Measurements from ENCODE around the gene KSR1. TPM values are rescaled to one million over a fixed set of nuclear protein-coding genes. Genes with fewer than 3 reads are reported as not detected.
"Not testable (repeated sequence)": the region's sequence is repeated elsewhere in the genome, so short reads cannot be mapped to it uniquely, and the experiment has no call there.

KSR1 gene
- total RNA-seq, 1 donor from 2014 or later = 9.5 TPM

DNA sequence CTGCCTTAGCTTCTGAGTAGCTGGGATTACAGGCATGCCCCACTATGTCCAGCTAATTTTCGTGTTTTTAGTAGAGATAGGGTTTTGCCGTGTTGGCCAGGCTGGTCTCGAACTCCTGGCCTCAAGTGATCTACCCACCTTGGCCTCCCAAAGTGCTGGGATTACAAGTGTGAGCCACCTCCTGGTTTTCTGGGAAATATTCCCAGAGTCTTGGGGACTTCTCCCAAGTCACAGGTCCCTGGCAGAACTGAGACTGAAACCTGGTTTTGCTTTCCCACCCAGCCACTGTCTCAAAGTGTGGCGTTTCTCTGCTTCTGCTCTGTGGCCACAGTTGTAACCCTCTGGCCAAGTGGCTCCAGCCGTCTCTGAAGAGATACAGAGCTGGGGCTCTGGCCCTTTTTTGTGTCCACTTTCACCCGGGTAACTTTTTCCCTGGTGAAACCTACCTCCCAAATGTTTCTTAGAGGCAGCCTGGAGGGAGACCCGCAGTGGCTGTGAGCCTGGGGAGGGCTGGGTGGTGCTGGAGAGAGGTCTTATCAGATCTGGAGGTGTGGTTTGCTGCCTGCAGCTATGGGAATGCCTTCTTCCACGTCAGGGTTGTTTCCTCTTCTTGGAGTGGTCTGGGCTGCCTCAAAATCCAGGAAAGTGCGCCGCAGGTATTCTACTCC is 5.1 kb downstream of the KSR1 start:
- DNase-seq = no peak
- Histone ChIP-seq H3K27me3 (ENCODE audit: low read depth) (no peaks in the 10 kb centered on the region), H3K27ac (replicated peaks) (no peak overlapping the region), H3K9me3 (replicated peaks) (no peaks in the 10 kb centered on the region), H3K4me3 (no peak overlapping the region), H3K36me3 (no peaks in the 10 kb centered on the region), H3K4me1 (peaks cover 49% of the 10 kb centered on the region)
- intact Hi-C loops (cut with micrococcal nuclease) = no loop called here
- TF ChIP-seq, protein P1, sequence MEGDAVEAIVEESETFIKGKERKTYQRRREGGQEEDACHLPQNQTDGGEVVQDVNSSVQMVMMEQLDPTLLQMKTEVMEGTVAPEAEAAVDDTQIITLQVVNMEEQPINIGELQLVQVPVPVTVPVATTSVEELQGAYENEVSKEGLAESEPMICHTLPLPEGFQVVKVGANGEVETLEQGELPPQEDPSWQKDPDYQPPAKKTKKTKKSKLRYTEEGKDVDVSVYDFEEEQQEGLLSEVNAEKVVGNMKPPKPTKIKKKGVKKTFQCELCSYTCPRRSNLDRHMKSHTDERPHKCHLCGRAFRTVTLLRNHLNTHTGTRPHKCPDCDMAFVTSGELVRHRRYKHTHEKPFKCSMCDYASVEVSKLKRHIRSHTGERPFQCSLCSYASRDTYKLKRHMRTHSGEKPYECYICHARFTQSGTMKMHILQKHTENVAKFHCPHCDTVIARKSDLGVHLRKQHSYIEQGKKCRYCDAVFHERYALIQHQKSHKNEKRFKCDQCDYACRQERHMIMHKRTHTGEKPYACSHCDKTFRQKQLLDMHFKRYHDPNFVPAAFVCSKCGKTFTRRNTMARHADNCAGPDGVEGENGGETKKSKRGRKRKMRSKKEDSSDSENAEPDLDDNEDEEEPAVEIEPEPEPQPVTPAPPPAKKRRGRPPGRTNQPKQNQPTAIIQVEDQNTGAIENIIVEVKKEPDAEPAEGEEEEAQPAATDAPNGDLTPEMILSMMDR (IDR thresholded peaks at IDR 0.05; ENCODE audit: borderline replicate concordance) = no peak

- Histone ChIP-seq H3K27ac (replicated peaks) (no peak overlapping the region), H3K4me3 (no peak overlapping the region), H3K9me3 (replicated peaks) (no peaks in the 10 kb centered on the region), H3K36me3 (no peaks in the 10 kb centered on the region), H3K4me1 (peaks cover 49% of the 10 kb centered on the region), H3K27me3 (ENCODE audit: low read depth) (no peaks in the 10 kb centered on the region)
- DNase-seq = no peak
- TF ChIP-seq, protein P1 (IDR thresholded peaks at IDR 0.05; ENCODE audit: borderline replicate concordance) = no peak
- intact Hi-C loops (cut with micrococcal nuclease) = no loop called here
These were observed 5.9 kb downstream of the KSR1 start for GRCh38 chr17:27462149-27462548.

DNA sequence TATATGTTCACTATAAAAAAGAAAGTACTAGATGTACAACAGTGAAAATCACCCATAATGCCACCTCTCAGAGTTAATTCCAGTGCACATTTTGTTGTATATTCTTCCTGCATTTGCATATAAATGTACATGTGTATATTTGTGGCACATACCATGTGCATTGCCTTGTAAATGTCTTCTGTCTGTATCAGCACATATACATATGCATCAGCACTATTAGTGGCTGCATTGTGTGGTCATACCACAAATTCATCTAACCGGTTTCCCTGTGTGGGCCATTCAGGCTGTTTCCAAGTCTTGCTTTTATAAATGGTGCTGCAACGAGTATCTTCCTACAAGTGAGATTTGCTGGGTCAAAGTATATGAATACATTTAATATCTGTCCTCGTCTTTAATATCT is 6.5 kb downstream of the KSR1 start:
- intact Hi-C loops (cut with micrococcal nuclease) = no loop called here
- no peaks in the 10 kb centered on the region for H3K36me3 ChIP-seq
- TF ChIP-seq, protein P1 (IDR thresholded peaks at IDR 0.05; ENCODE audit: borderline replicate concordance) = no peak
- peaks cover 49% of the 10 kb centered on the region for H3K4me1 ChIP-seq
- H3K27me3 ChIP-seq (ENCODE audit: low read depth) = no peaks in the 10 kb centered on the region
- H3K4me3 ChIP-seq = no peak overlapping the region
- no peak for DNase-seq
- no peak overlapping the region for H3K27ac ChIP-seq (replicated peaks)
- no peaks in the 10 kb centered on the region for H3K9me3 ChIP-seq (replicated peaks)

DNA sequence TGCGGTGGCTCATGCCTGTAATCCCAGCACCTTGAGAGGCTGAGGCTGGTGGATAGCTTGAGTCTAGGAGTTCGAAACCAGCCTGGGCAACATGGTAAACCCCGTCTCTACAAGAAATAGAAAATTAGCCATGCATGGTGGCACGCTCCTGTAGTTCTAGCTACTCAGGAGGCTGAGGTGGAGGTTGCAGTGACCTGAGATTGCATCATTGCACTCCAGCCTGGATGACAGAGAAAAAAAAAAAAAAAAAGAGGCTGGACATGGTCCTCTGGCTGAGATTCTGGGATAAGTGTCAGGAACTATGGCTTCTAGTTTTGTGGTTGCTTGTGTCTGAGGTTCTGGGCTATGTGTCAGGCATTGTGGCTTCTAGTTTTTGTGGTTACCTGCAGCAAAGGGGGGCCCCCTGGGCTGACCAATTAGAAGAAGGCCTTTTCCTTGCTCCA is 7.0 kb downstream of the KSR1 start:
- Histone ChIP-seq H3K4me3 (no peak overlapping the region), H3K9me3 (replicated peaks) (no peaks in the 10 kb centered on the region), H3K27me3 (ENCODE audit: low read depth) (no peaks in the 10 kb centered on the region), H3K27ac (replicated peaks) (no peak overlapping the region), H3K4me1 (peaks cover 47% of the 10 kb centered on the region), H3K36me3 (no peaks in the 10 kb centered on the region)
- no peak for DNase-seq
- intact Hi-C loops (cut with micrococcal nuclease) = no loop called here
- TF ChIP-seq, protein P1 (IDR thresholded peaks at IDR 0.05; ENCODE audit: borderline replicate concordance) = no peak

- H3K9me3 ChIP-seq (replicated peaks); intact Hi-C loops (cut with micrococcal nuclease); H3K27ac ChIP-seq (replicated peaks); H3K36me3 ChIP-seq; H3K4me3 ChIP-seq; H3K27me3 ChIP-seq (ENCODE audit: low read depth); DNase-seq: not testable (repeated sequence)
- H3K4me1 ChIP-seq = peaks cover 39% of the 10 kb centered on the region
These were observed 7.8 kb downstream of the KSR1 start for GRCh38 chr17:27464019-27464418.

DNA sequence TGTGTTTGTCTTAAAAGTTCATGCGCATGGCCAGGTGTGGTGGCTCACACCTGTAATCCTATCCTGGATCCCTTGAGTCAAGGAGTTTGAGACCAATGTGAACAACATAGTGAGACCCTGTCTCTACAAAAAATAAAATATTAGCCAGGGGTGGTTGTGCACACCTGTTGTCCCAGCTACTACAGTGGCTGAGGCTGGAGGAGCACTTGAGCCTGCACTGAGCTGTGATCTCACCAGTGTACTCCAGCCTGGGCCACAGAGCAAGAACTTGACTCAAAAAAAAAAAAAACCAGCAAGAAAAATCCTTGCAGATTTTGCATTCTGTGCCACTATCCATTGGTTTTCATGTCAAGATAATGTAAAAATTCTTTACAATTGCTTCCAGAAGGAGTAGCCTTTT is 8.2 kb downstream of the KSR1 start:
- Histone ChIP-seq H3K9me3 (replicated peaks) (no peaks in the 10 kb centered on the region), H3K27ac (replicated peaks) (no peak overlapping the region), H3K27me3 (ENCODE audit: low read depth) (no peaks in the 10 kb centered on the region), H3K4me3 (no peak overlapping the region), H3K36me3 (no peaks in the 10 kb centered on the region), H3K4me1 (peaks cover 39% of the 10 kb centered on the region)
- DNase-seq = no peak
- TF ChIP-seq, protein P1 (IDR thresholded peaks at IDR 0.05; ENCODE audit: borderline replicate concordance) = no peak
- intact Hi-C loops (cut with micrococcal nuclease) = no loop called here

GRCh38 chr17:27465875-27466274 is 9.6 kb downstream of the KSR1 start:
- H3K27ac ChIP-seq (replicated peaks) = peak overlapping the region; percentile 58
- intact Hi-C loops (cut with micrococcal nuclease); DNase-seq; H3K9me3 ChIP-seq (replicated peaks); H3K4me3 ChIP-seq; H3K36me3 ChIP-seq; H3K27me3 ChIP-seq (ENCODE audit: low read depth): not testable (repeated sequence)
- peaks cover 38% of the 10 kb centered on the region for H3K4me1 ChIP-seq
